Psoas muscle (tissue), 8 donors: ENCODE results near the gene RNF152. TPM values are rescaled to one million over a fixed set of nuclear protein-coding genes. Genes with fewer than 3 reads are reported as not detected.

ENCODE experiments used
- ATAC-seq, 4 donors: fragments of 200-7000 bp; cut with Tn5 transposase; one replicate each; pipeline ENCODE4 v1.9.1; 2020; ENCODE audit warnings: moderate library complexity in 3 of 4, mild to moderate bottlenecking in 2 of 4
- DNase-seq, 2 donors: peaks; one replicate each; pipeline ENCODE4 v3.0.0-alpha.2; 2020
- H3K27ac ChIP-seq: fragments of 200-600 bp; one replicate; pipeline ENCODE4 v1.8.0; 2022
- H3K27me3 ChIP-seq, 3 donors: fragments of 200-600 bp in 1 of 3; one replicate each; pipeline versions ENCODE4 v1.6.1 to v1.8.0; 2013 to 2022; ENCODE audit warnings: low read length in 2 of 3, mild to moderate bottlenecking in 2 of 3, moderate library complexity in 1 of 3; ENCODE audit not compliant: insufficient read depth in 3 of 3
- H3K36me3 ChIP-seq, 2 donors: fragments of 200-600 bp in 1 of 2; one replicate each; pipeline versions ENCODE4 v1.6.1 to v1.8.0; 2013 to 2022; ENCODE audit warnings: low read depth in 1 of 2, mild to moderate bottlenecking in 1 of 2, moderate library complexity in 1 of 2; ENCODE audit not compliant: insufficient read depth in 1 of 2
- H3K4me1 ChIP-seq: fragments of 200-600 bp; one replicate; pipeline ENCODE4 v1.8.0; 2022
- H3K4me3 ChIP-seq: fragments of 200-600 bp; one replicate; pipeline ENCODE4 v1.8.0; 2022; ENCODE audit warnings: mild to moderate bottlenecking
- H3K9me3 ChIP-seq: fragments of 200-600 bp; one replicate; pipeline ENCODE4 v1.8.0; 2022
- WGBS, 3 donors: extraction: QIAGEN DNeasy Blood & Tissue Kit; methylation state at CpG; one replicate each; pipeline versions ENCODE4 v1.1.6 to v1.1.7; 2013; 5-methylcytosine and 5-hydroxymethylcytosine counted together
- intact Hi-C, 2 donors: fragments of 100-400 bp; cut with DNase I; formaldehyde crosslinking; loops; one replicate each; pipeline versions ENCODE4 v1.11.0 to v1.14.2; 2022
- polyA plus RNA-seq, 3 donors: library from polyadenylated mRNA; stranded (reverse); fragments of 200-250 nt; gene quantifications; one replicate each; pipeline ENCODE4 v1.2.3, GENCODE V29; 2013
- total RNA-seq, 4 donors: library from RNA; stranded (reverse); fragmentation: NEBNext Ultra II Directional in 2 of 4; extraction: Animal tissue kit (Norgen Biotek cat#: 25700) in 2 of 4; gene quantifications; one replicate each; pipeline versions ENCODE4 v1.2.1 to v1.2.4, GENCODE V29; 2021 to 2023
- TF ChIP-seq, protein P1 (sequence below): fragments of 200-600 bp; IDR thresholded peaks from one replicate; pipeline ENCODE4 v1.8.0; 2022; ENCODE audit warnings: antibody characterized with exemption
- donor health status: healthy with polysubstance abuse.
- donor health status: DM: no; HTN: no; CAD: no; lungs with moderate emphysema.
- donor health status: Bipolar disorder and iron deficiency.
- donor health status: healthy.
- donor health status: DM: yes; HTN: yes; CAD: no.
- donor health status: DM: no; HTN: no; CAD: no.
- donor health status: DM: no; HTN: no; CAD: no.
- donor health status: DM: yes; HTN: yes; CAD: no.

The RNF152 gene
- total and polyA plus RNA-seq, 7 donors = 0.48 to 4.0 (median 2.5) TPM

DNA sequence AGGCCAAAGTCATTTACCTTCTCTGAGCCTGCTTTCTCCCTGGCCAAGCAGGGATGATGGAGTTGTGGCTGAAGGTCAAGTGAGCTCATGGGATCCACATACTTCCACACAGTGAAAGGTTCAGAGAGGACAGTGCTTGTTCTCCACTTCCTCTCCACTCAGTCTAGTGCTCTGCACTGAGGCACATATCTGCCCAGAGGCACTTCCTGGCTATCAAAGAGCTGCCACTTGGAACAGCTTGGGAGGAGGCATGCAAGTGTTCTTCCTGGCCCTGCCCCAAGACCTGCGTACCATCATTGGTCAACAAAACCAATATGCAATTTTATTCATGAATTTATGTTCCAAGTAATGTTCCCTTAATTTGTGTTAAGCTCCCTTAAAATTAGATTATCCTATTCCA lies 71.9 kb downstream of the RNF152 start:
- H3K4me3 ChIP-seq = no peak overlapping the region
- TF ChIP-seq, protein P1, sequence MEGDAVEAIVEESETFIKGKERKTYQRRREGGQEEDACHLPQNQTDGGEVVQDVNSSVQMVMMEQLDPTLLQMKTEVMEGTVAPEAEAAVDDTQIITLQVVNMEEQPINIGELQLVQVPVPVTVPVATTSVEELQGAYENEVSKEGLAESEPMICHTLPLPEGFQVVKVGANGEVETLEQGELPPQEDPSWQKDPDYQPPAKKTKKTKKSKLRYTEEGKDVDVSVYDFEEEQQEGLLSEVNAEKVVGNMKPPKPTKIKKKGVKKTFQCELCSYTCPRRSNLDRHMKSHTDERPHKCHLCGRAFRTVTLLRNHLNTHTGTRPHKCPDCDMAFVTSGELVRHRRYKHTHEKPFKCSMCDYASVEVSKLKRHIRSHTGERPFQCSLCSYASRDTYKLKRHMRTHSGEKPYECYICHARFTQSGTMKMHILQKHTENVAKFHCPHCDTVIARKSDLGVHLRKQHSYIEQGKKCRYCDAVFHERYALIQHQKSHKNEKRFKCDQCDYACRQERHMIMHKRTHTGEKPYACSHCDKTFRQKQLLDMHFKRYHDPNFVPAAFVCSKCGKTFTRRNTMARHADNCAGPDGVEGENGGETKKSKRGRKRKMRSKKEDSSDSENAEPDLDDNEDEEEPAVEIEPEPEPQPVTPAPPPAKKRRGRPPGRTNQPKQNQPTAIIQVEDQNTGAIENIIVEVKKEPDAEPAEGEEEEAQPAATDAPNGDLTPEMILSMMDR = no peak
- ATAC-seq = no peak

DNA sequence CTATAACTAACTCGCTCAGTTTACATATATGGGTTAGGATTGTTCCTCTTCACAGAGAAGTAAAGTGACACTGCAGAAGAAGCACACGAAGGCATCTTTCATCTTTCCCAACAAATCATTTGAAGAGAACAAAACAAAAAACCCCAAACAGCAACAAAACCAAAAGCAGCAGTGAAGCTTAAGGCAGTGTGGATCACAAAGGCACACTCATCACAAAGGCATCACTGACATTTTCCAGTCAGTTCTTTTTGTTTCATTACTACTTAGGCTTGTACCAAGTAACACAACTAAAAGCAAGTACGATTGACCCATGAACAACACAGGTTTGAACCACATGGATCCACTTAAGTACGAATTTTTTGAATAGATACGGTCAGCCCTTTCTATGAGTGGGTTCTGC lies 75.7 kb downstream of the RNF152 start:
- intact Hi-C loops = no loop called here
- Histone ChIP-seq H3K4me3 (no peak overlapping the region), H3K4me1 (no peaks in the 10 kb centered on the region), H3K27ac (no peak overlapping the region), H3K9me3 (no peaks in the 10 kb centered on the region), H3K36me3 (no peaks in the 10 kb centered on the region), H3K27me3 (no peaks in the 10 kb centered on the region)
- DNase-seq (no peak), ATAC-seq (no peak)
- TF ChIP-seq, protein P1 = no peak
- WGBS, 3 donors = 86 to 91% (median 89%) methylated on average over 5 of the region's 5 CpGs

More for the DNA sequence above, 71.9 kb downstream of the RNF152 start:
- H3K36me3 ChIP-seq = no peaks in the 10 kb centered on the region
- no peaks in the 10 kb centered on the region for H3K27me3 ChIP-seq
- no peak for DNase-seq
- 63 to 86% (median 68%) methylated on average over 1 of the region's 1 CpG for WGBS, 3 donors
- H3K27ac ChIP-seq = no peak overlapping the region
- H3K9me3 ChIP-seq = no peaks in the 10 kb centered on the region
- no peaks in the 10 kb centered on the region for H3K4me1 ChIP-seq
- intact Hi-C loops = no loop called here

DNA sequence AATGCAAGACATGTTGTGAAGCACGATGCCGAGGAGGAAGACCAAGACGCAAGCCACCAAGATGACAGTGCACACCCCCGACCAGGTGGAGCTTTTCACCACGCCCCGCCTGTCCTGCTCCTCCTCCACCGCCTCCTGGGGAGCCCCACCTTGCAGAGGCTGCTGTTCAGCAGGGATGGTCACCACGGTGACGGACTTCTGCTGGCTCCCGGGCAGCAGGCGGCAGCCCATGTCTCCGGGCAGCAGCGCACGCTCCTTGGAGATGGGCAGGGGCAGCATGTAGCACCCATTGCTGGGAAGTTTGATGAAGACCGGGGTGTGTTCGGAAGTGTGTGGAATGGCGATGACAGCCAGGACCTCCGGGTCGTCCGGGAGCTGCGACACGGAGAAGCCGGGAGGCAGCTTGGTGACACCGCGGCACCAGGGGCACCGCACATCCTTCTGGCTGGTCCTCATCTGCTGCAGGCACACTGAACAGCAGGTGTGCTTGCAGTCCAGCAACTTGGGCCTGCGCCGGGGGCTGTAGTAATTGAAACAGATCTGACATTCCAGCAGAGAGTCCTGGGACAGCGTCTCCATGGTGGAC lies 76.8 kb downstream of the RNF152 start:
- TF ChIP-seq, protein P1 = no peak
- no peaks in the 10 kb centered on the region for H3K36me3 ChIP-seq
- intact Hi-C loops = no loop called here
- H3K4me3 ChIP-seq = no peak overlapping the region
- H3K27me3 ChIP-seq = no peaks in the 10 kb centered on the region
- no peaks in the 10 kb centered on the region for H3K9me3 ChIP-seq
- no peak overlapping the region for H3K27ac ChIP-seq
- 91 to 96% (median 96%) methylated on average over 23 to 29 of the region's 29 CpGs for WGBS, 3 donors
- no peak for ATAC-seq
- no peak for DNase-seq
- H3K4me1 ChIP-seq = no peaks in the 10 kb centered on the region

DNA sequence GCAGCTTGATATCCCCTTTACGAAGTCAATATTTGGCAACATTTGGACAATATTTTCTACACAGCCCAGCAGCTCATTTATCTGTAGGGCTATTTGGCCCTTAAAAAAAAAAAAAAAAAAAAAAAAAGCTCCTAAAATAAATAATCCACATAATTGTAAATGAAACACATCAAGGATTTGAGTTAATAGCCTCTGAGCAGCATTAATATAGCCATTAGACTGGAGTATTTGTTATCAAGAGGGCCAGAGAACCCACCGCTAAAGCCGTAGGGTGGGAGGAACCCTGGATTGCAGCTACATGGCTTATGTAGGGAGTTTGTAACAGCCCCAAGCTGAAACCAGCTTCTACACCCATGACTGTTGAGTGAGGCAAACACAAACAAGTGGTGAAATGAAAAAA lies 84.5 kb downstream of the RNF152 start:
- H3K36me3 ChIP-seq = no peaks in the 10 kb centered on the region
- no peaks in the 10 kb centered on the region for H3K27me3 ChIP-seq
- DNase-seq (no peak), ATAC-seq (no peak)
- 94 to 95% (median 94%) methylated on average over 3 of the region's 3 CpGs for WGBS, 3 donors
- TF ChIP-seq, protein P1 = no peak
- no peaks in the 10 kb centered on the region for H3K4me1 ChIP-seq
- intact Hi-C loops = no loop called here
- no peak overlapping the region for H3K4me3 ChIP-seq
- no peaks in the 10 kb centered on the region for H3K9me3 ChIP-seq
- H3K27ac ChIP-seq = no peak overlapping the region

- intact Hi-C loops = no loop called here
- no peaks in the 10 kb centered on the region for H3K9me3 ChIP-seq
- WGBS, 3 donors = 29 to 42% (median 38%) methylated on average over 2 of the region's 2 CpGs
Measured at GRCh38 chr18:61803393-61803792, 89.4 kb downstream of the RNF152 start.

More at GRCh38 chr18:61803393-61803792, 89.4 kb downstream of the RNF152 start:
- H3K27me3 ChIP-seq = no peaks in the 10 kb centered on the region
- H3K4me1 ChIP-seq = no peaks in the 10 kb centered on the region
- DNase-seq (no peak), ATAC-seq (no peak)
- TF ChIP-seq, protein P1 = no peak
- no peak overlapping the region for H3K27ac ChIP-seq
- no peak overlapping the region for H3K4me3 ChIP-seq
- H3K36me3 ChIP-seq = no peaks in the 10 kb centered on the region
